Colonic mucosa (tissue), 4 donors: ENCODE measurements around the gene CRB2. TPM values are rescaled to one million over a fixed set of nuclear protein-coding genes. Genes with fewer than 3 reads are reported as not detected.

Source experiments
- DNase-seq: peaks from one replicate; pipeline ENCODE4 v3.0.0-alpha.2; 2020
- H3K27ac ChIP-seq: fragments of 200-600 bp; one replicate; pipeline ENCODE4 v1.8.0; 2021
- H3K27me3 ChIP-seq: fragments of 200-600 bp; one replicate; pipeline ENCODE4 v1.8.0; 2021
- H3K36me3 ChIP-seq: fragments of 200-600 bp; one replicate; pipeline ENCODE4 v1.8.0; 2021
- H3K4me1 ChIP-seq: fragments of 200-600 bp; one replicate; pipeline ENCODE4 v1.8.0; 2021; ENCODE audit warnings: mild to moderate bottlenecking
- H3K4me3 ChIP-seq: fragments of 200-600 bp; one replicate; pipeline ENCODE4 v1.8.0; 2021
- H3K9ac ChIP-seq, 2 donors: one replicate each; pipeline ENCODE4 v1.7.0; 2013; ENCODE audit warnings: control low read depth in 2 of 2, low read depth in 2 of 2, low read length in 2 of 2
- H3K9me3 ChIP-seq: fragments of 200-600 bp; one replicate; pipeline ENCODE4 v1.8.0; 2021
- intact Hi-C: fragments of 100-400 bp; cut with DNase I; formaldehyde crosslinking; loops from one replicate; pipeline ENCODE4 v1.14.1; 2022
- total RNA-seq, 2 donors: library from RNA; stranded (reverse); fragmentation: NEBNext Ultra II Directional in 1 of 2; extraction: Animal tissue kit (Norgen Biotek cat#: 25700) in 1 of 2; gene quantifications; one replicate each; pipeline ENCODE4 v1.2.1, GENCODE V29; 2021
- TF ChIP-seq, protein P1 (sequence below): fragments of 200-600 bp; IDR thresholded peaks from one replicate; pipeline ENCODE4 v1.8.0; 2022; ENCODE audit warnings: antibody characterized with exemption, mild to moderate bottlenecking
- donor health status: healthy.
- donor health status: DM: no; HTN: no; CAD: no.
- donor health status: DM: no; HTN: no; CAD: no.

Gene CRB2
- total RNA-seq, 2 donors from 2014 or later, result 0.69 to 2.4 TPM

DNA sequence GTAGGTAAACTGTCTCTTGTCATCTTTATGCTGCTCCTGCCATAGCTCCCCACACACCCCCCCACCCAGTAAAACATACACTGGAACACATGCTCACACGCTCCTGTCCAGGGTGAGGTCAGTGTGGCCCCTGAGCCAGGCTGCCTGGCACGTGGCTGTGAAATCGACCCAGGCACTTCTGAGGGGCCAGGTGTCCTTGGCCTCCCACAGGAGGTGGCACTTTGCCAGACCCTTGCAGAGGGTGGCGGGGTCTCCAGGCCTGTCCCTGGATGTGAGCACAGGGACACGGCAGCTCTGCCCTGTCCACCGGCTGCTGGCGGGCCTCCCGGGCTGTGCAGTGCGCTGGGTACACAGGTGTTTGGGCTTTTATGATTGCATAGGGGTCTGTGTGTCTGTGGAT lies 10.0 kb upstream of the CRB2 start:
- intact Hi-C loops, result loop anchor here (5.0 to 10.0 kb wide), 2 partner anchors 121 to 264 kb away; no protein-coding TSS in a partner anchor
- Histone ChIP-seq H3K27ac (no peak overlapping the region), H3K4me1 (no peaks in the 10 kb centered on the region)

DNA sequence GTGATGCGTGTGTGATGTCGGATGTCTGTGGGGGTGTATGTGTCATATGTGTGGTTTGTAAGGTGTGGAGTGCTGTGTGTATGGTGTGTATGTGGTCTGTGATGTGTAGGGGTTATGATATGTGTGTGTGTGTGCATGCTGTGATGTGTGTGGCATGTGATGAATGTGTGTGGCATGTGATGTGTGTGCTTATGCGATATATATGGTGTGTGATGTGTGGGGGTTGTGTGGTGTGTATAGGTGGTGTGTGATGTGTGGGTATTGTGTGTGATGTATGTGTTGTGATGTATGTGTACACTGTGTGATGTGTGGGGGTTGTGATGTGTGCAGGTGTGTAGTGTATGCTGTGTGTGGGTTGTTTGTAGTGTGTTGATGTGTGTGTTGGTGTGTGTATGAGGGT lies 9.2 kb upstream of the CRB2 start:
- H3K4me1 ChIP-seq, result no peaks in the 10 kb centered on the region
- TF ChIP-seq, protein P1, sequence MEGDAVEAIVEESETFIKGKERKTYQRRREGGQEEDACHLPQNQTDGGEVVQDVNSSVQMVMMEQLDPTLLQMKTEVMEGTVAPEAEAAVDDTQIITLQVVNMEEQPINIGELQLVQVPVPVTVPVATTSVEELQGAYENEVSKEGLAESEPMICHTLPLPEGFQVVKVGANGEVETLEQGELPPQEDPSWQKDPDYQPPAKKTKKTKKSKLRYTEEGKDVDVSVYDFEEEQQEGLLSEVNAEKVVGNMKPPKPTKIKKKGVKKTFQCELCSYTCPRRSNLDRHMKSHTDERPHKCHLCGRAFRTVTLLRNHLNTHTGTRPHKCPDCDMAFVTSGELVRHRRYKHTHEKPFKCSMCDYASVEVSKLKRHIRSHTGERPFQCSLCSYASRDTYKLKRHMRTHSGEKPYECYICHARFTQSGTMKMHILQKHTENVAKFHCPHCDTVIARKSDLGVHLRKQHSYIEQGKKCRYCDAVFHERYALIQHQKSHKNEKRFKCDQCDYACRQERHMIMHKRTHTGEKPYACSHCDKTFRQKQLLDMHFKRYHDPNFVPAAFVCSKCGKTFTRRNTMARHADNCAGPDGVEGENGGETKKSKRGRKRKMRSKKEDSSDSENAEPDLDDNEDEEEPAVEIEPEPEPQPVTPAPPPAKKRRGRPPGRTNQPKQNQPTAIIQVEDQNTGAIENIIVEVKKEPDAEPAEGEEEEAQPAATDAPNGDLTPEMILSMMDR, result no peak
- H3K36me3 ChIP-seq, result no peaks in the 10 kb centered on the region
- H3K4me3 ChIP-seq, result no peak overlapping the region
- intact Hi-C loops, result loop anchor here (5.0 to 10.0 kb wide), 2 partner anchors 122 to 265 kb away; no protein-coding TSS in a partner anchor
- H3K9me3 ChIP-seq, result no peaks in the 10 kb centered on the region
- DNase-seq, result no peak
- H3K27ac ChIP-seq, result no peak overlapping the region
- H3K27me3 ChIP-seq, result no peaks in the 10 kb centered on the region
- H3K9ac ChIP-seq, result no peak overlapping the region

More for the DNA sequence above, 10.0 kb upstream of the CRB2 start:
- H3K36me3 ChIP-seq, result no peaks in the 10 kb centered on the region
- no peak overlapping the region for H3K4me3 ChIP-seq
- H3K27me3 ChIP-seq, result no peaks in the 10 kb centered on the region
- H3K9me3 ChIP-seq, result no peaks in the 10 kb centered on the region
- no peak for DNase-seq
- TF ChIP-seq, protein P1, result no peak
- no peak overlapping the region for H3K9ac ChIP-seq

DNA sequence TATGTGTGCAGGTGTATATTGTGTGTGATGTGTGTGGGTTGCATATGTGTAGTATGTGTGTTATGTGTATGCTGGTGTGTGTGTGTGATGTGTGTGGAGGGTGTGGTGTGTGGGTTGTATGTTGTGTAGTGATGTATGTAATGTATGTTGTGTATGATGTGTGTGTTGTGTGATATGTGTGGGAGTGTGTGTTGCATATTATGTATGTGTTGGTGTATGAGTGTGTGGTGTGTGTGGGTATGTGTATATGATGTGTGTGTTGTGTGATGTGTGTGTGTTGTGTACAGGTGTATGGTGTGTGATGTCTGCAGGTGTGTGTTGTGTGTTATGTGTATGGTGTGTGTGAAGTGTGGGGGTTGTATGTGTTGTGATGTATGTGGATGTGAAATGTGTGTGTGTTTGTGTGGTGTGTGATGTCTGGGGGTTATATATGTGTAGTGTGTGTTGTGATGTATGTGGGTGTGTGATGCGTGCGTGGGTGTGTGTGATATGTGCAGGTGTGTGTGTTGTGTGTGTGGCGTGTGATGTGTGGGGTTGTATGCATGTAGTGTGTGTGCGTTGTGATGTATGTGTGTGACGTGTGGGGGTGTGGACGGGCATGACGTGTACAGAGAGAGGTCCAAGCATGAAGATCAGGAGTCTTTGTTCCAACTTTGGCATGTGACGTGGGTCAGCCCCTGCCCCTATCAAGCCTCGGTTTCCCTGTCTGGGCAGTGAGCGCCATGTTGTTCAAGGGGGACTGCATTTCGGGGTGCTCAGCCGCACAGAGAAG lies 8.5 kb upstream of the CRB2 start:
- H3K4me1 ChIP-seq, result no peaks in the 10 kb centered on the region
- no peak overlapping the region for H3K9ac ChIP-seq
- intact Hi-C loops, result loop anchor here (5.0 to 10.0 kb wide), 2 partner anchors 123 to 265 kb away; no protein-coding TSS in a partner anchor
- no peaks in the 10 kb centered on the region for H3K9me3 ChIP-seq
- H3K36me3 ChIP-seq, result no peaks in the 10 kb centered on the region
- no peak overlapping the region for H3K4me3 ChIP-seq
- DNase-seq, result no peak
- TF ChIP-seq, protein P1, result no peak
- H3K27me3 ChIP-seq, result no peaks in the 10 kb centered on the region
- H3K27ac ChIP-seq, result no peak overlapping the region

- Histone ChIP-seq H3K36me3 (no peaks in the 10 kb centered on the region), H3K4me1 (no peaks in the 10 kb centered on the region), H3K27ac (no peak overlapping the region), H3K9ac (no peak overlapping the region), H3K4me3 (no peak overlapping the region), H3K27me3 (no peaks in the 10 kb centered on the region), H3K9me3 (no peaks in the 10 kb centered on the region)
- TF ChIP-seq, protein P1, result no peak
- intact Hi-C loops, result loop anchor here (5.0 to 10.0 kb wide), 2 partner anchors 124 to 266 kb away; no protein-coding TSS in a partner anchor
- no peak for DNase-seq
Measured at GRCh38 chr9:123348317-123348992, 7.5 kb upstream of the CRB2 start.

DNA sequence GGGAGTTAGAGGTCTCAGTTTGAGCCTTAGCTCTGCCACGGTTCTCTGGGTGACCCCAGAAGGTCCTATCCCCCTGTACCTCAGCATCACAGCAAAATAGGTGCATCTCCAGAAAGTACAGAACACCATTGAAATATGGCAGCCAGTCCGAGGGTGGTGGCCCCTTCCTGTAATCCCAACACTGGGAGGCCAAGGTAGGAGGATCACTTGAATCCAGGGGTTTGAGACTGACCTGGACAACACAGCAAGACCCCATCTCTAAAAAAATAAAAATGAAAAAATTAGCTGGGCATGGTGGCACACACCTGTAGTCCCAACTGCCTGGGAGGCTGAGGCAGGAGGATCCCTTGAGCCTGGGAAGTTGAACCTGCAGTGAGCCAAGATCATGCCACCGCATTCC lies 7.0 kb upstream of the CRB2 start:
- no peak overlapping the region for H3K4me3 ChIP-seq
- intact Hi-C loops, result loop anchor here (5.0 to 10.0 kb wide), 2 partner anchors 124 to 267 kb away; no protein-coding TSS in a partner anchor
- no peak overlapping the region for H3K9ac ChIP-seq
- TF ChIP-seq, protein P1, result no peak
- H3K27me3 ChIP-seq, result no peaks in the 10 kb centered on the region
- H3K36me3 ChIP-seq, result no peaks in the 10 kb centered on the region
- no peak for DNase-seq
- no peaks in the 10 kb centered on the region for H3K9me3 ChIP-seq
- no peaks in the 10 kb centered on the region for H3K4me1 ChIP-seq
- no peak overlapping the region for H3K27ac ChIP-seq
